Measurements from ENCODE around the gene CERS6.

Gene CERS6

GRCh38 chr2:168514692-168515091, 58.6 kb downstream of the CERS6 start:
- no peak overlapping the region for H3K4me3 ChIP-seq (ENCODE audit: low read length)
- DNase-seq (ENCODE audit: low read depth): no peak
- TF ChIP-seq CTCF (conservative IDR thresholded peaks at IDR 0.05; ENCODE audit: low read depth, low read length): no peak

- no peak for TF ChIP-seq CTCF (conservative IDR thresholded peaks at IDR 0.05; ENCODE audit: low read depth, low read length)
- peak; percentile 74 for DNase-seq (ENCODE audit: low read depth)
- no peak overlapping the region for H3K4me3 ChIP-seq (ENCODE audit: low read length)
These were observed 59.4 kb downstream of the CERS6 start for GRCh38 chr2:168515502-168515901.

- TF ChIP-seq CTCF (conservative IDR thresholded peaks at IDR 0.05; ENCODE audit: low read depth, low read length): no peak
- H3K4me3 ChIP-seq (ENCODE audit: low read length): no peak overlapping the region
- no peak for DNase-seq (ENCODE audit: low read depth)
These were observed 61.7 kb downstream of the CERS6 start for GRCh38 chr2:168517816-168518215.

DNA sequence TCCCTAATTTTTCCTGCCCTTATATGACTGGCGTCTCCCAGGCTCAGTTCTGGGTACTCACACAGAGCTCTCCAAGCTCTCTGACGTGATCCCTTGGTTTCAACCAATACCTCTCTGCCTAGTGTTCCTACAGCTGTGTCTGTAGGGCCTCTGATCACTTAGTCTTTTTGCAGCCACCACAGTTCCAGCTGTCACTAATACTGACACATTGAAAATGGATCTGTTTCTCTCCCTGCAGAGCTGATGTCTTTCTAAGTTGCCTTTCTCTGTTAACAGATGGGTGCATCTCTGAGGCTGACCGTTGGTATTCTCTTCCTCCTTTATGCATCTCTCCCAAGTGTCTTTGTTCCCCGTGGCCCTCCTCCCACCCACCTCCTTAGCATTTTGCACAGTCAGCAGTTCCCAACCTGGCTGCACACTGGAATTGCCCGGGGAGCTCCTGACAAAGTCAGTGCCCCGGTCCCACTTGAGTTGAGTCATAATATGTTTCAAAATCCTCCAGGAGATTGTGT, 62.5 kb downstream of the CERS6 start:
- no peak overlapping the region for H3K4me3 ChIP-seq (ENCODE audit: low read length)
- no peak for TF ChIP-seq CTCF (conservative IDR thresholded peaks at IDR 0.05; ENCODE audit: low read depth, low read length)
- no peak for DNase-seq (ENCODE audit: low read depth)

DNA sequence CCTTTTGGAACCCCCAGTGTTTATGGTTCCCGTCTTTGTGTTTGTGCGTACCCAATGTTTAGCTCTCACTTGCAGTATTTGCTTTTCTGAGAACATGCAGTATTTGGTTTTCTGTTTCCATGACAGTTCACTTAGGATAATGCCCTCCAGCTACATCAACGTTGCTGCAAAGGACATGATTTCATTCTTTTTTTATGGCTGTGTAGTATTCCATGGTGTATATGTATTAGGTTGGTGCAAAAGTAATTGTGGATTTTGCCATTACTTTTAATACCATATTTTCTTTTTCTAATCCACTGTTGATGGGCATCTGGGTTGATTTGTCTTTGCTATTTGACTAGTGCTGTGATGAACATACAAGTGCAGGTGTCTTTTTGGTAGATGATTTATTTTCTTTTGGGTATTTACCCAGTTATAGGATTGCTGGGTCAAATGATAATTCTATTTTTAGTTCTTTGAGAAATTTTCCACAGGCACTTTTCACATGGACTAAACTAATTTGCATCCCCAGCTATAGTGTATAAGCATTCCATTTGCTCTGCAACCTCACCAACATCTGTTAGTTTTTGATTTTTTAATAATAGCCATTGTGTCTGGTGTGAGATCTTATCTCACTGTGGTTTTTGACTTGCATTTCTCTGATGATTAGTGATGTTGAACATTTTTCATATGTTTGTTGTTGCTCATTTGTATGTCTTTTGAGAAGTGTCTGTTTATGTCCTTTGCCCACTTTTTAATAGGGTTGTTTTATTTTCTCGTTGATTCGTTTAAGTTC, 63.6 kb downstream of the CERS6 start:
- no peak for TF ChIP-seq CTCF (conservative IDR thresholded peaks at IDR 0.05; ENCODE audit: low read depth, low read length)
- H3K4me3 ChIP-seq (ENCODE audit: low read length): no peak overlapping the region
- no peak for DNase-seq (ENCODE audit: low read depth)

DNA sequence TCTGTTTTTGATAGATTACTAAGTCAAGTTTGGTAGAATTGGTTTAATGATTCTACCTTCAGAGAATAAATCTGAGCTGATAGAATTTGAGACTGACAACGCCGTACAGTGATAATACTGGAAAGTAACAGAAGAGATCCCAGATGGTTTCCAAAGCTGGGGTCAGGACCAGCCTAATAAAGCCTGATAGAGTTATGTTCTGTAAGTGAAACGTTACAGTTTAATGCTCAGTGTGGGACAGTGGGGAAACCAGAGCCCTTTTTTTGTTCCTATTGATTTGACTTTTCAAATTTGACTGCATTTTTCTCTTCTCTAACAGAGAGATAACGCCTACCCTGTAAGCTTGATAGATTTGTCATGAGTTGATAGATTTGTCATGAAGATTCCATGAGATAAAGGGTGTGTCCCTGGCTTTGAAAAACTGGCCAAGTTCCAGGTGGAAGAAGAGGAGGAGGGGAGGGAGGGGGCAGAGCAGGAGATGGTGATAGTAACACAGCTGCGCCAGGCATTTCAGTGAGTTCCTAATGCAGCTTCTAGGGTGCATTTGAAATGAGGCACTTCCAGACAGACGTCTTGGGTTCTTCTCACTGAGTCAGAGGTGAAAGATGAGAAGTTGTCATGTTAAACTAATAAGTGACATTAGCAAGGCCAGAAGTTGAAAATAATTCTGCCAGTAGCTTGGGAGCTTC, 65.1 kb downstream of the CERS6 start:
- no peak overlapping the region for H3K4me3 ChIP-seq (ENCODE audit: low read length)
- DNase-seq (ENCODE audit: low read depth): no peak
- no peak for TF ChIP-seq CTCF (conservative IDR thresholded peaks at IDR 0.05; ENCODE audit: low read depth, low read length)
